Measurements from ENCODE around the gene SFMBT1.

DNA sequence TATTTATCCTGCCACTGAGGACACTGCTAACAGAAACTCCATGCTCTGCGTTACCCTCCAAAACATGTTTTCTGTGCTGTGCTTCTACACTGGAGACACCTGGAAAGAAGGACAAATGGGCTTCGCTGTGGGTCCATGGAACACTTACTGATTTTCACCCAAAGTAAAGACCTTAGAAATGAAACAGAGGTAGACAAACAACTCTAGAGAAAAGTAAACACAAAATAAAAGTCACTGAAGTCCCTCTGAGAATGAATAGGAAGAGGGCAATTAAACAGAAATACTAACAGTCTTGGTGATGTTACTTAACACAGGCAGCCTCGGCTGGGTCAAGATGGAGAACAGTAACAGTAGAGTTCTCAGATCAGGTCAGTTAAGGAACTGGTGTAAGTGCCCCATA, 141.9 kb downstream of the SFMBT1 start:
- TF ChIP-seq CTCF (IDR thresholded peaks at IDR 0.05 in 2 of 3, conservative IDR thresholded peaks at IDR 0.05 in 1 of 3; ENCODE audit: borderline replicate concordance in 1 of 3, insufficient read depth in 1 of 3, low read depth in 2 of 3, low read length in 2 of 3) (no peak), POLR2A (IDR thresholded peaks at IDR 0.05; ENCODE audit: borderline replicate concordance, extremely low read depth, insufficient read depth, insufficient read length) (no peak)
- TF ChIP-seq, protein P1, sequence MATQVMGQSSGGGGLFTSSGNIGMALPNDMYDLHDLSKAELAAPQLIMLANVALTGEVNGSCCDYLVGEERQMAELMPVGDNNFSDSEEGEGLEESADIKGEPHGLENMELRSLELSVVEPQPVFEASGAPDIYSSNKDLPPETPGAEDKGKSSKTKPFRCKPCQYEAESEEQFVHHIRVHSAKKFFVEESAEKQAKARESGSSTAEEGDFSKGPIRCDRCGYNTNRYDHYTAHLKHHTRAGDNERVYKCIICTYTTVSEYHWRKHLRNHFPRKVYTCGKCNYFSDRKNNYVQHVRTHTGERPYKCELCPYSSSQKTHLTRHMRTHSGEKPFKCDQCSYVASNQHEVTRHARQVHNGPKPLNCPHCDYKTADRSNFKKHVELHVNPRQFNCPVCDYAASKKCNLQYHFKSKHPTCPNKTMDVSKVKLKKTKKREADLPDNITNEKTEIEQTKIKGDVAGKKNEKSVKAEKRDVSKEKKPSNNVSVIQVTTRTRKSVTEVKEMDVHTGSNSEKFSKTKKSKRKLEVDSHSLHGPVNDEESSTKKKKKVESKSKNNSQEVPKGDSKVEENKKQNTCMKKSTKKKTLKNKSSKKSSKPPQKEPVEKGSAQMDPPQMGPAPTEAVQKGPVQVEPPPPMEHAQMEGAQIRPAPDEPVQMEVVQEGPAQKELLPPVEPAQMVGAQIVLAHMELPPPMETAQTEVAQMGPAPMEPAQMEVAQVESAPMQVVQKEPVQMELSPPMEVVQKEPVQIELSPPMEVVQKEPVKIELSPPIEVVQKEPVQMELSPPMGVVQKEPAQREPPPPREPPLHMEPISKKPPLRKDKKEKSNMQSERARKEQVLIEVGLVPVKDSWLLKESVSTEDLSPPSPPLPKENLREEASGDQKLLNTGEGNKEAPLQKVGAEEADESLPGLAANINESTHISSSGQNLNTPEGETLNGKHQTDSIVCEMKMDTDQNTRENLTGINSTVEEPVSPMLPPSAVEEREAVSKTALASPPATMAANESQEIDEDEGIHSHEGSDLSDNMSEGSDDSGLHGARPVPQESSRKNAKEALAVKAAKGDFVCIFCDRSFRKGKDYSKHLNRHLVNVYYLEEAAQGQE (IDR thresholded peaks at IDR 0.05; ENCODE audit: low read depth): no peak
